Measurements from ENCODE around the gene SORBS2. TPM values are rescaled to one million over a fixed set of nuclear protein-coding genes. Genes with fewer than 3 reads are reported as not detected.

SORBS2 gene
- total RNA-seq, 1 donor, result 1.7 TPM

DNA sequence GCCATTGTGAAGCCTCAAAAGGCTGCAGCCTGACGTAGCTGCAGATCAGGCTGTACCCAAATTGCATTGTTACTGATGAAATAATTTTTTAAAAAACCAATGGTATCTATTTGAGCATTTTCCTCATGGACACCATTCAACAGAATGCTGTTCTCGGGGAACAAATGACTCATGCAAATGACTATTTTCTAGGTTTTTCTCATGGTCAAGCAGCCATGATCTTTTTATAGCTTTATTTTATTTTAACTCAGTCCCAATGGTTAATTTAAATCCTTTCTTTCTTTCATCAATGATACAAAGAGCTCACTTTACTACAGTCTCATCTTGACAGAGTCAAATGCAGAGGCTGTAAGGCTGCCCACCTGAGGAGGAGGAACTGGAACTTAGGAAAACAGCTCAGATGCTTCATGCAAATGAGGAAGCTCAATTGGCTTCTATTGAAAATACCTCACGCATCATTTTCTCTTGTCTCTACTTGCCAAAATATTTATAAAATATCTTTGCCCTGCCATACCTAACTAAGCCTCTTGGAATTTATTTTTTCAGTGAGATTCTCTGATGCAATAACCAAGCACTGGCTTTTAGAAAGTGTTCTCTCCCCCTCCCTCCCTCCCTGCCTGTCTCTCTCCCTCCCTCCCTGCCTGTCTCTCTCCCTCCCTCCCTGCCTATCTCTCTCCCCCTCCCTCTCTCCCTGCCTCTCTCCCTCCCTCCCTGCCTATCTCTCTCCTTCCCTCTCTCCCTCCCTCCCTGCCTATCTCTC is 81.0 kb downstream of the SORBS2 start:
- peak; percentile 51 for DNase-seq (ENCODE audit: low read depth)

DNA sequence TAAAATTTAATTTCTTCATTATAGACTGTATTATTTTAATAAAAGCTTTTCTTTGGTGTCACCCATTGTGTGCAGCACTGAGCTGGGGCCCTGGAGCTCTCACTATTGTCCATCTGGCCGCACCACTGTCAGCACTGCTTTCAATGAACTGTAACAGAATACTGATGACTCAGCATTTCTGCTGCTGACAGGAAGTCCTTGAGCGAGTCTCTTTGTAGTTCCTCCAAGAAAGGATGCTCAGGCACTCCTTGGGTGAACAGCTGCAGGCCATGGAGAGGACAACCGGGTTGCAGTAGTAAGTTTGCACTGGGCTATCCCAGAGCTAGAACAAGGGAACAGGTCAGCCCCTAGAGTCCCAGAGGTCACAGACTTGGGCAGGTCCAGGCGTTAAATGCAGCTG is 81.6 kb downstream of the SORBS2 start:
- DNase-seq (ENCODE audit: low read depth), result no peak
- no peak overlapping the region for H3K4me3 ChIP-seq (ENCODE audit: low read depth, low read length)
- TF ChIP-seq, protein P1, sequence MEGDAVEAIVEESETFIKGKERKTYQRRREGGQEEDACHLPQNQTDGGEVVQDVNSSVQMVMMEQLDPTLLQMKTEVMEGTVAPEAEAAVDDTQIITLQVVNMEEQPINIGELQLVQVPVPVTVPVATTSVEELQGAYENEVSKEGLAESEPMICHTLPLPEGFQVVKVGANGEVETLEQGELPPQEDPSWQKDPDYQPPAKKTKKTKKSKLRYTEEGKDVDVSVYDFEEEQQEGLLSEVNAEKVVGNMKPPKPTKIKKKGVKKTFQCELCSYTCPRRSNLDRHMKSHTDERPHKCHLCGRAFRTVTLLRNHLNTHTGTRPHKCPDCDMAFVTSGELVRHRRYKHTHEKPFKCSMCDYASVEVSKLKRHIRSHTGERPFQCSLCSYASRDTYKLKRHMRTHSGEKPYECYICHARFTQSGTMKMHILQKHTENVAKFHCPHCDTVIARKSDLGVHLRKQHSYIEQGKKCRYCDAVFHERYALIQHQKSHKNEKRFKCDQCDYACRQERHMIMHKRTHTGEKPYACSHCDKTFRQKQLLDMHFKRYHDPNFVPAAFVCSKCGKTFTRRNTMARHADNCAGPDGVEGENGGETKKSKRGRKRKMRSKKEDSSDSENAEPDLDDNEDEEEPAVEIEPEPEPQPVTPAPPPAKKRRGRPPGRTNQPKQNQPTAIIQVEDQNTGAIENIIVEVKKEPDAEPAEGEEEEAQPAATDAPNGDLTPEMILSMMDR (IDR thresholded peaks at IDR 0.05; ENCODE audit: insufficient read depth, low read depth, low read length), result no peak

More for the DNA sequence above, 81.0 kb downstream of the SORBS2 start:
- TF ChIP-seq, protein P1 (IDR thresholded peaks at IDR 0.05; ENCODE audit: insufficient read depth, low read depth, low read length), result no peak
- no peak overlapping the region for H3K4me3 ChIP-seq (ENCODE audit: low read depth, low read length)

DNA sequence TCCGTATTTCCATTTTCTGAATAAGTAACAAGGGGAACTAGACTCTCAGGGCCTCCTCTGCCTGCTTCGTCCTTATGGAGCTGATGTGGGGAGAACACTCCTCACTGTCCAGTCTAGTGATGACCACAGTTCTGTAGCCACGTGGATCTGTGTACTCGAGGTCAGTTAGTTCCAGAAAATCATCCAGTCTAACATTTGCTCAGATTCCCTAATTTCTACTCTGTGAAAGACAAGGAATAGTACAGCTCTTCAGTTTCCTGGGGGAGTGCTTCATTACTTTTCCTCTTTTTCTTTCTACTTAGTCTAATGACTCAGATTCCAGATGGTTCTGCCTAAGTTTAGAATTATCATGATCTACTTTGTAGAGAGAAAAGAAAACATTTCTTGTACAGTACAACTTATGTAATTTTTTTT is 82.6 kb downstream of the SORBS2 start:
- DNase-seq (ENCODE audit: low read depth), result no peak
- TF ChIP-seq, protein P1 (IDR thresholded peaks at IDR 0.05; ENCODE audit: insufficient read depth, low read depth, low read length), result no peak
- no peak overlapping the region for H3K4me3 ChIP-seq (ENCODE audit: low read depth, low read length)

DNA sequence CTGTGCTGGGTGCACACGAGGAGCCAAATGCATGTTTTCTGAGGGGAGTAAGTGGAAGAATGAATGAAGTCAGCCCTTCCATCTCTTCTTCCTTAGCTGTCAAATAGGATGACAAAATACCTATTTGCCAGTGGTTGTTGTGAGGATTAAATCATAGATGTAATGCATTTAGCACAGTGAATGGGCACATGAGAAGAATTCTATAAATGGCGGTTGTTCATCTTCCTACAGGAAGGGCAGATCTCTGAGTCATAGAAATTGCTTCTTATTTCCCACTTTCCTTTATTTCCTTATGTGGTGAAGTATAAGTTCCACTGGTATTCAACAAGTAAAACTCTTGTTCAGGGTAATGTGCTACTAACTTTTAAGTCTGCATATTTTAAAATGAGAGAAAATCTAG is 83.1 kb downstream of the SORBS2 start:
- TF ChIP-seq, protein P1 (IDR thresholded peaks at IDR 0.05; ENCODE audit: insufficient read depth, low read depth, low read length), result no peak
- no peak for DNase-seq (ENCODE audit: low read depth)
- no peak overlapping the region for H3K4me3 ChIP-seq (ENCODE audit: low read depth, low read length)

DNA sequence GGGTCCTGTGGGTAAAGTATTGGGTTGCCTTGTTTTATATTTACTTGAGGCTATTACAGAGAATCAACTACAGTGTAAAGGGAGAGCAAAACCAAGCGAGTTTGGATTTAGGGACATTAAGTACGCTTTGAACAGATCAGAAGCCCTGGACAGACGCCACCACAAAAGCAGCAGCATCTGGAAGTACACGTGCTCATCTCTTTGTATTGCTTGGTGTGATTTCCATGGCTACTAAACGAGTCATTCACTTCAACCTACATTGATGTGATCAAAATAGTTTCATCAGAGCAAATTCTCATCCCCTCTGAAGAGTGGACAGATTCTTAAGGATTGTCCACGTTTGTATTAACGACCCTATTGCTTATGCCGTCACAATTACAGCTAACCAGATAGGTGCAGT is 85.1 kb downstream of the SORBS2 start:
- H3K4me3 ChIP-seq (ENCODE audit: low read depth, low read length), result no peak overlapping the region
- no peak for DNase-seq (ENCODE audit: low read depth)

DNA sequence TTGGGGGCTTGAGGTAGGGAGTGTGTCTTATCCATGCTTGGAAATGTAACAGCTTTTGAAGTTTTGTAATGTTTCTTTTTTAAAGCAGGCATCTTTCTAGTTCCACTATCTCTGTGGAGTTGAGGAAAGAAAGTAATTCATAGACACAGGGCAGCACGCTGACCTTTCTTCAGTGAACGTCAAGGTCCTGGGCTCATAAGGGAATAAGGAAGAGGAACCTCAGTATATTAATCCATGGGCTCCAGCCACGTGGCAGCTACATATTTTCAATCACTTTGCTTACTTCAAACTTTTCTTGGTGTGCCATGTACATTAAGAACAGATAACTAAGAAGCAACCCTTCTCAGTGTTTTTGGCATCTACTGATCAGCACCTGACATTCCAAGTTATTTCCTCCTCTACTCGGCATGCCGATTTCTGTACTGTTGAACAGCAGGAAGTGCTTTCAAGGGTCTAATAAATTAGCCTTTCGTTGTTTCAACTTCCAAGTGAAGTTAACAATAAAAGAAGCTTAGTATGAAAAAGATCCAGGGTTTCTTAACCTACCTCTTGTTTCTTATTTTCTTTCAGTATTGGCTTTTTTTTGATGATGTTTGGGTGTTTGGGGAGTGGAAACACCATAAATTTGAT is 88.2 kb downstream of the SORBS2 start:
- TF ChIP-seq, protein P1 (IDR thresholded peaks at IDR 0.05; ENCODE audit: insufficient read depth, low read depth, low read length), result no peak
- H3K4me3 ChIP-seq (ENCODE audit: low read depth, low read length), result no peak overlapping the region
- DNase-seq (ENCODE audit: low read depth), result no peak

More for the DNA sequence above, 85.1 kb downstream of the SORBS2 start:
- TF ChIP-seq, protein P1 (IDR thresholded peaks at IDR 0.05; ENCODE audit: insufficient read depth, low read depth, low read length), result no peak

Data from fibroblast of villous mesenchyme (primary cell).